Heart left ventricle (tissue), 16 donors: ENCODE results near the gene CNNM3. TPM values are rescaled to one million over a fixed set of nuclear protein-coding genes. Genes with fewer than 3 reads are reported as not detected.
A peak's percentile ranks its signal among the peaks of the same experiment; 100 is the strongest.

Source experiments
- ATAC-seq, 4 donors: fragments of 200-7000 bp; cut with Tn5 transposase; one replicate each; pipeline ENCODE4 v1.9.1; 2020 to 2022; ENCODE audit warnings: moderate library complexity in 4 of 4, mild to moderate bottlenecking in 3 of 4, moderate number of reproducible peaks in 1 of 4
- DNase-seq, 5 donors: peaks; one replicate each; pipeline ENCODE4 v3.0.0-alpha.2; 2020
- H3K27ac ChIP-seq, 12 donors: fragments of 200-600 bp; sonication (generic) in 4 of 12; one replicate each; pipeline versions ENCODE4 v1.5.0 to v1.8.0; 2016 to 2022; ENCODE audit warnings: mild to moderate bottlenecking in 2 of 12
- H3K27me3 ChIP-seq, 9 donors: fragments of 200-600 bp; sonication (generic) in 2 of 9; one replicate each; pipeline versions ENCODE4 v1.5.1 to v1.8.0; 2016 to 2022; ENCODE audit warnings: mild to moderate bottlenecking in 3 of 9
- H3K36me3 ChIP-seq, 9 donors: fragments of 200-600 bp; sonication (generic) in 2 of 9; one replicate each; pipeline versions ENCODE4 v1.5.0 to v1.8.0; 2018 to 2022; ENCODE audit warnings: mild to moderate bottlenecking in 2 of 9
- H3K4me1 ChIP-seq, 12 donors: fragments of 200-600 bp; sonication (generic) in 4 of 12; one replicate each; pipeline versions ENCODE4 v1.5.0 to v1.8.0; 2016 to 2022; ENCODE audit warnings: mild to moderate bottlenecking in 3 of 12
- H3K4me3 ChIP-seq, 12 donors: fragments of 200-600 bp; sonication (generic) in 4 of 12; one replicate each; pipeline versions ENCODE4 v1.5.0 to v1.8.0; 2017 to 2022; ENCODE audit warnings: mild to moderate bottlenecking in 9 of 12, moderate library complexity in 4 of 12
- H3K9me3 ChIP-seq, 12 donors: fragments of 200-600 bp; sonication (generic) in 4 of 12; one replicate each; pipeline versions ENCODE4 v1.5.0 to v1.8.0; 2016 to 2022; ENCODE audit warnings: mild to moderate bottlenecking in 1 of 12
- CTCF ChIP-seq, 12 donors: fragments of 200-600 bp; sonication (generic) in 4 of 12; IDR thresholded peaks; one replicate each; pipeline versions ENCODE4 v1.5.0 to v1.8.0; 2018 to 2022; ENCODE audit warnings: antibody characterized with exemption in 12 of 12, mild to moderate bottlenecking in 5 of 12
- POLR2A ChIP-seq, 2 donors: fragments of 450-650 bp; IDR thresholded peaks; one replicate each; pipeline ENCODE4 v1.6.1; 2017; ENCODE audit warnings: antibody characterized with exemption in 2 of 2, mild to moderate bottlenecking in 2 of 2, moderate library complexity in 2 of 2
- WGBS, 4 donors: extraction: QIAGEN DNeasy Blood & Tissue Kit in 2 of 4; methylation state at CpG; one replicate each; pipeline versions ENCODE4 v1.1.5 to v1.1.7; 2013 to 2018; 5-methylcytosine and 5-hydroxymethylcytosine counted together
- intact Hi-C, 10 donors: fragments of 100-400 bp; cut with DNase I; formaldehyde crosslinking; loops; one replicate each; pipeline versions ENCODE4 v1.11.1 to v1.14.2; 2022
- polyA plus RNA-seq, 2 donors: library from polyadenylated mRNA; stranded (reverse); fragments of 200-250 nt; gene quantifications; one replicate each; pipeline ENCODE4 v1.2.3, GENCODE V29; 2013
- total RNA-seq, 9 donors: library from RNA; depleted of rRNA in 2 of 9; stranded (reverse); fragments of >200 nt in 2 of 9; fragmentation: NEBNext Ultra II Directional in 3 of 9; extraction: Animal tissue kit (Norgen Biotek cat#: 25700) in 3 of 9; gene quantifications; one replicate each; pipeline versions ENCODE4 v1.1.0 to v1.2.4, GENCODE V29; 2016 to 2023
- donor health status: ischemic (EF 13 %, LVEDD 7.1; RV severe dilation, severe dysfunction).
- donor health status: healthy with polysubstance abuse.
- donor health status: DM: no; HTN: yes; CAD: no.
- donor health status: DM: no; HTN: no; CAD: no.
- donor health status: ischemic (EF 25% LVEDD 6.9; RV normal size, moderate dysfunction).
- donor health status: ischemic (EF 25% LVEDD 5.7; RV mildly dilated, moderate dysfunction).
- donor health status: healthy.
- donor health status: DM: yes; HTN: yes; CAD: no.
- donor health status: ischemic (EF 35%, LVEDD 5.7; RV mildly dilated, moderate dysfunction).
- donor health status: nonischemic (EF 11% LVEDD 7.7; RV severe dilation, severe dysfunction).
- donor health status: DM: yes; HTN: yes; CAD: no.
- donor health status: PGD.
- donor health status: ischemic (EF 29% LVEDD 5.4; RV normal size, mild dysfunction).
- donor health status: nonischemic (EF 23%, LVEDD 6.1; RV moderate dilation, normal function).

Gene CNNM3
- total and polyA plus RNA-seq, 11 donors: 5.1 to 17.7 (median 10.2) TPM

- no peaks in the 10 kb centered on the region for H3K9me3 ChIP-seq
- H3K4me1 ChIP-seq: peaks cover 0 to 61% (median 44%) of the 10 kb centered on the region in 12 donors
- DNase-seq (peak in 1 of 5 donors; percentile 68), ATAC-seq (no peak)
- peaks cover 0 to 23% (median 0%) of the 10 kb centered on the region in 9 donors for H3K27me3 ChIP-seq
- H3K4me3 ChIP-seq: peak overlapping the region in 9 of 12 donors; percentile 79 to 100 (median 97)
- 58 to 74% (median 62%) methylated on average over 5 to 14 of the region's 14 CpGs for WGBS, 4 donors
- H3K36me3 ChIP-seq: peaks cover 0 to 66% (median 59%) of the 10 kb centered on the region in 9 donors
- peak overlapping the region in 11 of 12 donors; percentile 96 to 100 (median 98) for H3K27ac ChIP-seq
- TF ChIP-seq CTCF (IDR thresholded peaks at IDR 0.05): no peak
- TF ChIP-seq POLR2A (IDR thresholded peaks at IDR 0.05): no peak
- intact Hi-C loops: loop anchor here in 1 of 10 donors (5.0 kb wide), 1 partner anchor 246 kb away; the partner anchor contains the start of gene ANKRD36
Observed at GRCh38 chr2:96866149-96866548, 50.1 kb downstream of the CNNM3 start.

- no peaks in the 10 kb centered on the region for H3K9me3 ChIP-seq
- H3K36me3 ChIP-seq: peaks cover 0 to 62% (median 55%) of the 10 kb centered on the region in 9 donors
- ATAC-seq (peak in 1 of 4 donors; percentile 8), DNase-seq (peak in 2 of 5 donors; percentile 43 to 70)
- intact Hi-C loops: loop anchor here in 1 of 10 donors (5.0 kb wide), 1 partner anchor 246 kb away; the partner anchor contains the start of gene ANKRD36
- TF ChIP-seq CTCF (IDR thresholded peaks at IDR 0.05) (no peak), POLR2A (IDR thresholded peaks at IDR 0.05) (no peak)
- 50 to 57% (median 50%) methylated on average over 2 to 8 of the region's 8 CpGs; no CpG with 5 or more reads in 1 of the 4 donors for WGBS, 4 donors
- H3K27ac ChIP-seq: peak overlapping the region in 11 of 12 donors; percentile 96 to 100 (median 98)
- peaks cover 0 to 25% (median 0%) of the 10 kb centered on the region in 9 donors for H3K27me3 ChIP-seq
- H3K4me1 ChIP-seq: peaks cover 0 to 61% (median 42%) of the 10 kb centered on the region in 12 donors
- H3K4me3 ChIP-seq: peak overlapping the region in 9 of 12 donors; percentile 79 to 100 (median 97)
Observed at GRCh38 chr2:96866586-96866985, 50.5 kb downstream of the CNNM3 start.

GRCh38 chr2:96866986-96867755 is 51.1 kb downstream of the CNNM3 start:
- H3K4me3 ChIP-seq: peak overlapping the region in 11 of 12 donors; percentile 79 to 100 (median 99)
- no peak for TF ChIP-seq CTCF (IDR thresholded peaks at IDR 0.05)
- no peak for TF ChIP-seq POLR2A (IDR thresholded peaks at IDR 0.05)
- ATAC-seq (no peak), DNase-seq (no peak)
- WGBS, 4 donors: 34 to 47% (median 37%) methylated on average over 13 to 22 of the region's 22 CpGs
- no peaks in the 10 kb centered on the region for H3K9me3 ChIP-seq
- intact Hi-C loops: loop anchor here in 1 of 10 donors (5.0 kb wide), 1 partner anchor 245 kb away; the partner anchor contains the start of gene ANKRD36
- H3K27me3 ChIP-seq: peaks cover 0 to 27% (median 0%) of the 10 kb centered on the region in 9 donors
- H3K27ac ChIP-seq: peak overlapping the region; percentile 96 to 100 (median 98)
- peaks cover 0 to 67% (median 43%) of the 10 kb centered on the region in 12 donors for H3K4me1 ChIP-seq
- H3K36me3 ChIP-seq: peaks cover 0 to 56% (median 49%) of the 10 kb centered on the region in 9 donors
